ENCODE results near the gene ANKRD33B. TPM values are rescaled to one million over a fixed set of nuclear protein-coding genes. Genes with fewer than 3 reads are reported as not detected.

Gene ANKRD33B
- total RNA-seq, 1 donor from 2014 or later = 14.2 TPM

DNA sequence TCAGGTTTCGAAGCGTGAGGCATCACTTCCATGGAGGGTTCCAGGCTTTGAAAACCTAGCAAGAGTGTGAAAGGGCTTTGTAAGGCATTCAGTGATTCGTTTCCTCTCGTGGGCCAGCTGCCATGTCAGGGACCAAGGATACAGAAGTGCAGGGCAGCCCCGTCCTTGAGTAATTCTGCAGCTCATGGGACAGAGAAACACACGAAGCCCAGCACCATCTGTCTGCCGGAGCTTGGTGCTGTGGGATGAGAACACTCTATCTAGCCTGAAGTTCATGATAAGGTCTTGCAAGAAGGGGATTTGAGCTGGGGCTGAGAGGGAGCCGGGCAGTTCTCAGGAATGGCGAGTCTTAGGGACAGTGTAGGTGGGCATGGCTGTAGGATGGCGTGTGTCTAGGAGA, 55.8 kb downstream of the ANKRD33B start:
- intact Hi-C loops (cut with DNase I) = no loop called here
- Histone ChIP-seq H3K9me3 (no peaks in the 10 kb centered on the region), H3K27me3 (no peaks in the 10 kb centered on the region), H3K27ac (no peak overlapping the region), H3K4me1 (no peaks in the 10 kb centered on the region), H3K4me3 (no peak overlapping the region), H3K36me3 (no peaks in the 10 kb centered on the region)
- TF ChIP-seq POLR2A (IDR thresholded peaks at IDR 0.05) = no peak
- no peak for DNase-seq (ENCODE audit: extremely low spot score in 2 of 2)

DNA sequence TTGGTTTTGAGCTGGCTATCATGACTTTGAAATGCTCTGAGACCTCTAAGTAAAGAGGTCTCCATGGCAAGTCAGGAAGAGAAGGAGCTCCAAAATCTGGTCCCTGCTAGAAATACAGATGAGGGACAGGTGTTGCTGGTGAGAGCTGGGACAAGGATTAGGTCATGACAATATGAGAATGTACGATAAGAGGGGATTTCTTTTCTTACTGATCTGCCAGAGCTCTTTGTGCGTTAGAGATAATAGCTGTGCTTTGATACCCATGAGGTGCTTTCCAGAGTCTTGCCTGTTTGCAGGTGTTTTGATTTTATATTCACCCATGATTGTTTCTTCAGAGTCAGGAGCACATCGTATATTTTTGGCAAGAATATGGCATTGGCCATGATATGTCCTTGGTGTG, 56.5 kb downstream of the ANKRD33B start:
- intact Hi-C loops (cut with DNase I) = no loop called here
- TF ChIP-seq POLR2AphosphoS5 (IDR thresholded peaks at IDR 0.05; ENCODE audit: insufficient read depth in 1 of 2, low read depth in 1 of 2) = no peak
- TF ChIP-seq POLR2A (IDR thresholded peaks at IDR 0.05) = no peak
- TF ChIP-seq, protein P1, sequence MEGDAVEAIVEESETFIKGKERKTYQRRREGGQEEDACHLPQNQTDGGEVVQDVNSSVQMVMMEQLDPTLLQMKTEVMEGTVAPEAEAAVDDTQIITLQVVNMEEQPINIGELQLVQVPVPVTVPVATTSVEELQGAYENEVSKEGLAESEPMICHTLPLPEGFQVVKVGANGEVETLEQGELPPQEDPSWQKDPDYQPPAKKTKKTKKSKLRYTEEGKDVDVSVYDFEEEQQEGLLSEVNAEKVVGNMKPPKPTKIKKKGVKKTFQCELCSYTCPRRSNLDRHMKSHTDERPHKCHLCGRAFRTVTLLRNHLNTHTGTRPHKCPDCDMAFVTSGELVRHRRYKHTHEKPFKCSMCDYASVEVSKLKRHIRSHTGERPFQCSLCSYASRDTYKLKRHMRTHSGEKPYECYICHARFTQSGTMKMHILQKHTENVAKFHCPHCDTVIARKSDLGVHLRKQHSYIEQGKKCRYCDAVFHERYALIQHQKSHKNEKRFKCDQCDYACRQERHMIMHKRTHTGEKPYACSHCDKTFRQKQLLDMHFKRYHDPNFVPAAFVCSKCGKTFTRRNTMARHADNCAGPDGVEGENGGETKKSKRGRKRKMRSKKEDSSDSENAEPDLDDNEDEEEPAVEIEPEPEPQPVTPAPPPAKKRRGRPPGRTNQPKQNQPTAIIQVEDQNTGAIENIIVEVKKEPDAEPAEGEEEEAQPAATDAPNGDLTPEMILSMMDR (IDR thresholded peaks at IDR 0.05) = no peak

GRCh38 chr5:10621832-10622231, 58.0 kb downstream of the ANKRD33B start:
- TF ChIP-seq POLR2A (IDR thresholded peaks at IDR 0.05) (no peak), POLR2AphosphoS5 (IDR thresholded peaks at IDR 0.05; ENCODE audit: insufficient read depth in 1 of 2, low read depth in 1 of 2) (no peak)
- TF ChIP-seq, protein P1 (IDR thresholded peaks at IDR 0.05) = no peak
- Histone ChIP-seq H3K36me3 (no peaks in the 10 kb centered on the region), H3K4me1 (peaks cover 7% of the 10 kb centered on the region), H3K27ac (no peak overlapping the region), H3K27me3 (no peaks in the 10 kb centered on the region), H3K9me3 (no peaks in the 10 kb centered on the region), H3K4me3 (no peak overlapping the region)
- intact Hi-C loops (cut with DNase I) = no loop called here
- DNase-seq (ENCODE audit: extremely low spot score in 2 of 2) = no peak

More for the DNA sequence above, 56.5 kb downstream of the ANKRD33B start:
- Histone ChIP-seq H3K4me3 (no peak overlapping the region), H3K27ac (no peak overlapping the region), H3K36me3 (no peaks in the 10 kb centered on the region), H3K27me3 (no peaks in the 10 kb centered on the region), H3K9me3 (no peaks in the 10 kb centered on the region), H3K4me1 (no peaks in the 10 kb centered on the region)
- DNase-seq (ENCODE audit: extremely low spot score in 2 of 2) = no peak

- no peak for DNase-seq (ENCODE audit: extremely low spot score in 2 of 2)
- Histone ChIP-seq H3K27ac (no peak overlapping the region), H3K4me3 (no peak overlapping the region), H3K27me3 (no peaks in the 10 kb centered on the region), H3K9me3 (no peaks in the 10 kb centered on the region), H3K36me3 (no peaks in the 10 kb centered on the region), H3K4me1 (peaks cover 13% of the 10 kb centered on the region)
- TF ChIP-seq POLR2AphosphoS5 (IDR thresholded peaks at IDR 0.05; ENCODE audit: insufficient read depth in 1 of 2, low read depth in 1 of 2) (no peak), POLR2A (IDR thresholded peaks at IDR 0.05) (no peak)
- TF ChIP-seq, protein P1 (IDR thresholded peaks at IDR 0.05) = no peak
- intact Hi-C loops (cut with DNase I) = no loop called here
Observed at GRCh38 chr5:10622810-10623209, 58.9 kb downstream of the ANKRD33B start.

GRCh38 chr5:10623305-10623910, 59.5 kb downstream of the ANKRD33B start:
- Histone ChIP-seq H3K27ac (no peak overlapping the region), H3K4me3 (no peak overlapping the region), H3K9me3 (no peaks in the 10 kb centered on the region), H3K36me3 (no peaks in the 10 kb centered on the region), H3K27me3 (no peaks in the 10 kb centered on the region), H3K4me1 (peaks cover 13% of the 10 kb centered on the region)
- no peak for DNase-seq (ENCODE audit: extremely low spot score in 2 of 2)
- TF ChIP-seq POLR2AphosphoS5 (IDR thresholded peaks at IDR 0.05; ENCODE audit: insufficient read depth in 1 of 2, low read depth in 1 of 2) (no peak), POLR2A (IDR thresholded peaks at IDR 0.05) (no peak)
- TF ChIP-seq, protein P1 (IDR thresholded peaks at IDR 0.05) = no peak
- intact Hi-C loops (cut with DNase I) = no loop called here

Data from vagina (tissue), 2 donors.